HG03196 (cell line): Measurements from ENCODE around the gene PPP2R2D.

Source experiments
- ATAC-seq: cut with Tn5 transposase; IDR thresholded peaks from one replicate; pipeline ENCODE4 v1.9.1; 2021; ENCODE audit not compliant: unreplicated experiment

The PPP2R2D gene

DNA sequence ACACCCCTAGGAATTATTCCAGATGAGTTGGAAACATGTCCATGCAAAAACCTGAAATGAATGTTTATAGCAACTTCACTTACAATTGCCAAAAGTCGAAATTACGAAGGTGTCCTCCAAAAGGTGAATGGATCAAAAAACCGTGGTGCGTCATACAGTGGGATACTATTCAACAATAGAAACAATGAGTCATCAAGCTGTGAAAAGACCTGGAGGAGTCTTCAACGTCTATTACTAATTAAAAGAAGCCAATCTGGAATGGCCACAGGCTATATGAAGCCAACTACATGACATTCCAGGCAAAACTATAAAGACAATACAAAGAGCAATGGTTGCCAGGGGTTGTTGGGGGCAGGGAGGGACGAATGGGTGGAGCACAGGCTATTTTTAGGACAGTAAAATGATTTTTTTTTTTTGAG is 12.6 kb upstream of the PPP2R2D start:
- no peak for ATAC-seq

- ATAC-seq = no peak
Measured at GRCh38 chr10:131889755-131890154, 11.1 kb upstream of the PPP2R2D start.

- no peak for ATAC-seq
Measured at GRCh38 chr10:131890276-131891195, 10.3 kb upstream of the PPP2R2D start.

- no peak for ATAC-seq
Measured at GRCh38 chr10:131891196-131891928, 9.4 kb upstream of the PPP2R2D start.

- ATAC-seq = no peak
Measured at GRCh38 chr10:131891929-131892805, 8.6 kb upstream of the PPP2R2D start.

GRCh38 chr10:131892806-131893675 is 7.8 kb upstream of the PPP2R2D start:
- ATAC-seq = no peak

DNA sequence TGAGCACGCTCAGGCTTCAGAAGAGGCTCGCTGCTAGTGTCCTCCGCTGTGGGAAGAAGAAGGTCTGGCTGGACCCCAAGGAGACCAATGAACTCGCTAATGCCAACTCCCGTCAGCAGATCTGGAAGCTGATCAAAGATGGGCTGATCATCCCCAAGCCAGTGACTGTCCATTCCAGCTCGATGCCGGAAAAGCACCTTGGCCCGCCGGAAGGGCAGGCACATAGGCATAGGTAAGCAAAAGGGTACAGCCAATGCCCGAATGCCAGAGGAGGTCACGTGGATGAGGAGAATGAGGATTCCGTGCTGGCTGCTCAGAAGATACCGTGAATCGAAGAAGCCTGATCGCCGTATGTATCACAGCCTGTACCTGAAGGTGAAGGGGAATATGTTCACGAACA is 5.7 kb upstream of the PPP2R2D start:
- ATAC-seq = no peak

- no peak for ATAC-seq
Measured at GRCh38 chr10:131896403-131896802, 4.4 kb upstream of the PPP2R2D start.

DNA sequence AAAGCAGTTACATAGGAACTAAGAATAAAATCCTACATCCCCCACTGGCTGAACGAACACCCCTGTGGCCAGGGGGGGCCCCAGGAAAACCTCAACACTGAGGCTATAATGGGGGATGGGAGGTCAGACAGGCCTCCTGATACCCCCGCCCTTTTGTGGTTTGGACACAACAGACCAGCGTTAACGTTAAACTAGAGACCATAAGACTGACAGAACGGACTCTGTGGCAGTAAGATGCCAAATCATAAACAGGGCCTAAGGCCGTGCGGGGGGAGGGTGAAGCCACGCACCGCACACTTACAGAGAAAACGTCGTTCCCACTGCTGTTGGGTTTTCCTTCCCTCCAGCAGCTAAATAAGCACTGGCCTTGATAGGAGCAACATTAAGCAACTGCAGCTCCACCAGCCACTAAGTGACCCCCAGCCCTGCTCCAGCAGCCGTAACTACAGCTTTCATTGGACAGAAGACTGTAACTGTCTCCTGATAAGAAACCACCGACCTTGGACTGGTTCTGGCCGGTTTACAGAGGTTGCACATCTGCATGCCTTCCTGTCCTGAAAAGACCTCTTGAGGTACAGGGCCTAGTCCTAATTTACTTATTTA is 3.4 kb upstream of the PPP2R2D start:
- ATAC-seq = no peak

GRCh38 chr10:131898061-131898460 is 2.7 kb upstream of the PPP2R2D start:
- no peak for ATAC-seq

GRCh38 chr10:131898713-131899112 is 2.1 kb upstream of the PPP2R2D start:
- no peak for ATAC-seq

GRCh38 chr10:131899116-131899690 is 1.6 kb upstream of the PPP2R2D start:
- ATAC-seq = no peak

DNA sequence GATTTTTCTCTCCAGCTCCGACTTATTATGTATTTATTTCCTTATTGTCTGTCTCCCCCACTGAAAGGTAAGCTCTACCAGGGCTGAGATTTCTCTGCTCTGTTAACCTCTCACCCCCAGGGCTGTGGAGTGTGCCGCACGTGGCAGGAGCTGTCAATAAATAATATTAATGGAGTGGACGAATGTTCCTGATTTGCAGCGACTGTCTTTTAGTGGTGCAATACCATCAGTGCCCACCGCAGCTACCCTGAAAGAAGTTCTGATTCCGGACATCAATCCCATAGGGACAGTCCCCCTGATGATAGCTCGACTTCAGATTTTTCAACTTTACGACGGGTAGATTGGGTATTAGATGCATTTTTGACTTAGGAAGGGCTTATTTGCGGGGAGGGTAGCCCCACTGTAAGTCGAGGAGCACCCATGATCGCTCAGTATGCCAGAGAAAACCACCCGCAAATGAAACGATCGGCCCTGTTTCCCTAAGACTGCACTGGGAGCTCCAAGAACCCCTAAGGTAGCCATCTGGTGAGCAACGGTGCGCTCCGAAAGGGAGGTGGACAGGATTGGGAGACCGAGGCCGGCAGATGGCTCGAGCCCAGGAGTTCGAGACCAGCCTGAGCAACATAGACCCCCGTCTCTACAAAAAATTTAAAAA is 986 bp upstream of the PPP2R2D start:
- no peak for ATAC-seq

DNA sequence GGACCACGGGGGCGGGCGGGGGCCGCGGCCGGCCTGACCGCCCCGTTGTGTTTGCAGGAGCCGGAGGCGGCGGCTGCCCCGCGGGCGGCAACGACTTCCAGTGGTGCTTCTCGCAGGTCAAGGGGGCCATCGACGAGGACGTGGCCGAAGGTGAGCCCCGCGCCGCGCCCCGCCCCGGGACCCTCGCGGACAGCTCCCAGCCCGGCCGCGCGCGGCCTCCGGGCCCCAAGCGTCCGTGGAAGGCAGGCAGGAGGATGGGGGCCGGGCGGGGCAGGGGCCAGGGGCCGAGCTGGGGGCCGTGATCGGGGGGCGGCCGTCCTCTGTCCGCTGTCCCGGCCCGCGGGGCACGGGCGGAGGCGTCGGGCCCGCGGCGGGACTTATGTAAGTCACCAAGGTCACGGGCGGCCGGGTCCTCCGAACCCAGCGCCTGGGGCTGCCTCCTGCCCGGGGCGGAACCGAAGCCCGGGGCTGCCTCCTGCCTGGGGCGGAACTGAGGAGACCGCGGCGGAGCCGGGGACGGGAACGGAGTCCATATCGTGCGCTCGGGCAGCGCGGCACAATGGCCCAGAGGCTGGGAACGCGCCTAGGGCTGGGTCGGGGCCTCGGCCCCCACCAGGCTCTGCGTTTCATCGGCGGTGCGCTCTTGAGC is 497 bp downstream of the PPP2R2D start:
- ATAC-seq = peak; percentile 21

DNA sequence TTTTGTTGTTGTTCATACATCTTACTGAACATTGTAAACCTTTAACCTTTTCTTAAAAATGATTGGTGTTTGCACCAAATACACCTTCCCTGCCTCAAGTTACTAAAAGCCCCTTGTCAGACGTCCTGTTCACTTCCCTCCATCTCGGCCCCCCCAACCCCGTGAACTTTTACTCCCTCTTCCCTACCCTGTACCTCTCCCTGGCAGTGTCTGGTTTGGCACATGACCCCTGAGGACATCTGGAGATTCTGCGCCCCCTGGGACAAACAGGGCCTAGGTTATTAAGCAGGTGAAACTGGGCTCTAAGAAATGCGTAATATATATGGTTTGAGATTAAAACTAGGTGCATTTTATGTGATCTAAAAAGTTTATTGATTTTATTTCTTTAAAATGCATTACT is 1.4 kb downstream of the PPP2R2D start:
- no peak for ATAC-seq

DNA sequence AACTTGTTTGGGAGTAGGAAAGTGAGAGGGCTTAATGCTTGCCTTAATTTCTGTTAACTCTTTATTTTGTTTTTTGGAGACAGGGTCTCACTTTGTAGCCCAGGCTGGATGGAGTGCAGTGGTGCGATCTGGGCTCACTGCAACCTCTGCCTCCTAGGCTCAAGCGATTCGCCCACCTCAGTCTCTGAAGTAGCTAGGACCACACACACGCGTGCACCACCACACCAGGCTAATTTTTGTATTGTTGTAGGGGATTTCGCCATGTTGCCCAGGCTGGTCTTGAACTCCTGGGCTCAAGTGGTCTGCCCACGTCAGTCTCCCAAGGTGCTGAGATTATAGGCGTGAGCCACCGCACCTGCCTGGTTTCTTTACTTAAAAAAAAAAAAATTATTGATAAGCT is 1.9 kb downstream of the PPP2R2D start:
- no peak for ATAC-seq

- ATAC-seq = no peak
Measured at GRCh38 chr10:131905267-131905571, 4.4 kb downstream of the PPP2R2D start.

DNA sequence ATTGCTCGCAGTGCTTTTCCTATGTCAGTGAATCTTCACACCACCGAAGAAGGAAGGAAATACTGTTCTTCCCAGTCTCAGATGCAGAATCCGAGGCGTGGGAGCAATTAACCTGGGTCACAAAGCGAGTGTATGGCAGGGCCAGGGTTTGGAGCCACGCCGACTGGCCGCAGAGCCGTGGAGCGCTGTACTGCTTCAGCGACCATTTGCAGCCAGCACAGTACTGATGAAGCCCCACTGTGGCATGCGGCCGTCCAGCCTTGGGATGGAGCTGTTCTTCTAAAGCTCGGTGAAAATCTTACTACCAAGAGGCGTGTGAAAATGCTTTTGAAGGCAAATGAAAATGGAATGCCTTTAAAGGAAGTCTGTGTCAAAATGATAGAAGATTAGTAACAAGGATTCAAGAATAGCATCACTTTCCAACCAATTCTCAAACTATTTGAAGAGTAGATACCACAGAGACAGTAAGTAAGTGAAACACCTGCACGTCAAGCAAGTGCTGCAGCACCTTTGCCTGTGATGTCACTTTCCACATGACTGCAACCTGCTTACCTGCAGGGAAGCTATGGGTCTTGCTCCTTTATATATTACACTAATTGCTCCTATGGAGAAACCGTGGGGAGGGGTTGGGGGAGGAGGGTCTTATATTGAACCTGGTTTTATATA is 4.9 kb downstream of the PPP2R2D start:
- ATAC-seq = no peak
